22Rv1 (cell line): ENCODE results near the gene CLASP1.

ENCODE experiments used
- CTCF ChIP-seq: fragments of 450-650 bp; IDR thresholded peaks from 2 replicates; pipeline ENCODE4 v1.5.1; 2017; ENCODE audit warnings: mild to moderate bottlenecking
- ZFX ChIP-seq: fragments of 450-650 bp; IDR thresholded peaks from 2 replicates; pipeline ENCODE4 v1.6.1; 2017; ENCODE audit warnings: antibody characterized with exemption, borderline replicate concordance

- TF ChIP-seq CTCF, result no peak
- TF ChIP-seq ZFX, result no peak
These were observed 785 bp downstream of the CLASP1 start for GRCh38 chr2:121648206-121649148.
